KG1 (cell line): ENCODE results near the gene LRRN3.

ENCODE experiments used
- DNase-seq: peaks from one replicate; lab custom pipeline; 2025; lab: John Stamatoyannopoulos, UW

The LRRN3 gene

DNA sequence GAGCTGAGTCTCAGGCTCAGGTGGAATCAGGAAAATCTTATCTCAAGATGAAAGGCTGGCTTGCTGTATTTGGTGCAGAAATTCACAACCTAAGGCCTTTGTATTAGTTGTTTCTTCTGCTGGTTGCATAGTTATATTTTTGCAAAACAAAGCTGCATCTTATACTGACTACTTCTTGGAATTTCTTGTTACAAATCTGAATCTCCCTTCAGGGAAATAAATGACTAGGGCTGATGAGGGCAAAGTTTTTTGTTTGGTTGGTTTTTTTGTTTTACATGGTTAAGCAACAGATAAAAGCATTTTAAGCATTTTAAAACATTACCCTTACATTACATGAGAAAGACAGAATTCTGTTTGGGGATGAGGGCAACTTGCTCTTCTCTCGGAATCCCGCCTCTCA lies 13.9 kb upstream of the LRRN3 start:
- no peak for DNase-seq

GRCh38 chr7:111080495-111081105 lies 10.3 kb upstream of the LRRN3 start:
- no peak for DNase-seq

DNA sequence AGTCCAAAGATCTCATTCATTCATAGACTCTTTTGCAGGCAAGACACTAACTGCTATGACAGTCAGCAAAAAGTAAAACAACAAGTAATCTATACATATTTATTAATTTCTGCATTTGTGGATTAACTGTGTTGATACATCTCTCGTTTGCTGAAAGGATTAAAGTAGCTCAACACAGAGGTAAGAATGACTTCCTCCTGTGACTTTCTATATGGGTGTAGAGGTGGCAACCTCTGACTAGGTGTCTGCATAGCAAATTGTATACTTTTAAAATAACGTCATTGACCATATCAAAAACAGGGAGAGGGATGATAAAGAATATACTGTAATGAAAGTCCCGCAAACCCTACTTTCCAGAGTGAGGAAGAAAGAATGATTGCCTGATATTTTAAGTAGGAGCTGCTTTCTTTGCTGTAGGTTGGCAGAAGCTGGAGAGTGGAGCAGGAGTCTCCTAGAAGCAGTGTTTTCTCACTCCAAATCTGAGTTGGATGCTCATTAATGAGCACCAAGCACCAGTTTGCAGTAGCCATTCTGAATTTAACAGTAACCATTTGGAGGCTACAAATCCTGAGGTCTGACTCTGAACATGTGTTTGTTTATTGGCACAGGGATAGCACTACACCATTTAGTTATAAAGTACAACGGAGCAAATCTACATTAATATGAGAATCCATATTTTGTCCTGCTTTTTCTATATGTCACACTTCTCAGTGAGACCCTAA lies 9.2 kb upstream of the LRRN3 start:
- no peak for DNase-seq

- no peak for DNase-seq
Observed at GRCh38 chr7:111082351-111082750, 8.6 kb upstream of the LRRN3 start.

DNA sequence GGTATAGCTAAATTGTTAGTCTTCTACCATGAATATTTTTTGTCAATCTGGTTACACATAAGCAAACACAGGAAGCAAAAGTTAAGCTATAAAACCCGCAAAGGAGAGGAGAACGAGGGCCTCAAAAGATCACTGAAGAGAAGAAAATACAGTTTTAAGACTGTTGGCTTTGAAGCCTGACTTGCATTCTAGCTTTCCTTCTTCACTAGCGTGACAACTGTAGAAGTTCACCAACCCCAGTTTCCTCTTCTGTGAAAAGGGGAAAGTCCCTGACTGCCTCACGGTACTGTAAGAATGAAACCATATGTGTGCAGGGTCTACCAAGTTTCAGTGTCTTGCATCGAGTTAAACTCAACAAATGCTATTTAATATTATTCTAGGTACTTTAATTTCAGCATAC lies 7.5 kb upstream of the LRRN3 start:
- no peak for DNase-seq

- no peak for DNase-seq
Observed at GRCh38 chr7:111085356-111085755, 5.6 kb upstream of the LRRN3 start.

- DNase-seq: no peak
Observed at GRCh38 chr7:111086532-111086931, 4.4 kb upstream of the LRRN3 start.

GRCh38 chr7:111088328-111088727 lies 2.6 kb upstream of the LRRN3 start:
- no peak for DNase-seq

GRCh38 chr7:111089822-111090426 lies 1.0 kb upstream of the LRRN3 start:
- no peak for DNase-seq

- no peak for DNase-seq
Observed at GRCh38 chr7:111091593-111092358, 849 bp downstream of the LRRN3 start.

DNA sequence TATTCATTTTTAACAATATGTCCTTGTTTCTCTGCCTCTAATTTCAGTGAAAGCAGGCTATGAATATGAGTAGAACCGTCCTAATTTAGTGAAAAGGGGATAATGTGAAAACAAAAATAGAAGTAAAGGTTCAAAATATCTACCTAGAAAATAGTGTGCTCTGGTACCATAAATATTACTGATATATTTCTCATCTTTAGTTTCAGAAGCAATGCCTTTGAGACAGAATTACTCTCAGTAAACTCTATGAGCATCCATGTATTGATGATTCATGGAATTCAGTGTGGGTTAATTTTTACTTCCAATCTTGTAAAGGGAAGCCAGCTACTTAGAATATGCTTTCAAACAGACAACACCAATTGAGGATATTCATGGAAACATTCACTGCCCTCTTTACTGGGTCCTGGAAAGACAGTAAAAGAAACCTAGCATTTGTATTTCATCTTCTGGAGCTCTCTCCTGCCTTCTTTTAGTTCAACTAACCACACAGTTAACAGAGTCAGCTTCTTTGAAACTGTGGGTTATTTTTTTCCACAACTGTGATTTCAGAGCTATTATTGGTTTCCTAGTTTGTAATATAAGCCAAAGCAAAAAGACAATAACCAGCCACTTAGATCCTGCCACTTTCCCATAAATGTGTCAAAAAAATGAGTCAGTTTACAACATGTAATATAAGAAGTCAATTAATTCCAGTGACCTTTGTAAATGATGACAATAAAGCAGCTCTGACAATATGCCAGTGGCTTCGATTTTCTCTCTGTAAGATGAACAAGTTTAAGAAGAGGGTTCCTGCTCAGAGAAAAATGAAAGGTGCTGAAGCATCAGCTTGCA lies 1.7 kb downstream of the LRRN3 start:
- no peak for DNase-seq

GRCh38 chr7:111093496-111093895 lies 2.6 kb downstream of the LRRN3 start:
- no peak for DNase-seq

DNA sequence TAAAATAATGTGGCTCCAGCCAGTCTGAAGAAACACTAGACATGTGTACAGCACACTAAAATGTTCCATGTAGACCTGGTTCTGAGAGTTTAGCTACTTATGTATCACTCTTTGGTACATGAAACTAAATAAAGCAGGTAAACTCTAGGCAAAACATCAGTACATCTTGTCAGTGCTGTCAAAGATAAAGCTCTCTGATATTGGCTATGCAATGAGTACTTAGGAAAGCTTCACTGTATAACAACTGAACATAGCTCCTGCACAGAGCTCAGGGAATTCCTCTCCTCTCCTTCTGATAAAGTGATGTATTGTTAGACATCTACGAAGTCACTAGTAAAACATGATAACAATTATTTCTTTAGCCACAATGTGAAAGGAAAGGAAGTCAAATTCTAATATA lies 3.5 kb downstream of the LRRN3 start:
- no peak for DNase-seq

- DNase-seq: no peak
Observed at GRCh38 chr7:111096997-111097396, 6.1 kb downstream of the LRRN3 start.

- DNase-seq: no peak
Observed at GRCh38 chr7:111098011-111098925, 7.3 kb downstream of the LRRN3 start.

DNA sequence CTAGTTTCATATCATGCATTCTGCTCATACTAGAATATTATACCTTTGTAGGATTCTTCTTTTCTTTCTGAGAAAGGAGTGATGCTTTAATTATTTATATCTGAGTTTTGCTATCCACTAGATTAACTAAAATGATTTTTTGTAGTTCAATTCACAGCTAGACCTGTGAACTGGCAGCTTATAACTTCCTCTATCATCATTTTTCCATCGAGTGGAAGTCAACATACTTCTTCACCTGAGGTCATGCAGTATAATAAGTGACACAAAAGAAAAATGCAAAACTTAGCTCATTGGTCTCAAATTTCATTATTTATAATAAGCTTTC lies 8.0 kb downstream of the LRRN3 start:
- no peak for DNase-seq

DNA sequence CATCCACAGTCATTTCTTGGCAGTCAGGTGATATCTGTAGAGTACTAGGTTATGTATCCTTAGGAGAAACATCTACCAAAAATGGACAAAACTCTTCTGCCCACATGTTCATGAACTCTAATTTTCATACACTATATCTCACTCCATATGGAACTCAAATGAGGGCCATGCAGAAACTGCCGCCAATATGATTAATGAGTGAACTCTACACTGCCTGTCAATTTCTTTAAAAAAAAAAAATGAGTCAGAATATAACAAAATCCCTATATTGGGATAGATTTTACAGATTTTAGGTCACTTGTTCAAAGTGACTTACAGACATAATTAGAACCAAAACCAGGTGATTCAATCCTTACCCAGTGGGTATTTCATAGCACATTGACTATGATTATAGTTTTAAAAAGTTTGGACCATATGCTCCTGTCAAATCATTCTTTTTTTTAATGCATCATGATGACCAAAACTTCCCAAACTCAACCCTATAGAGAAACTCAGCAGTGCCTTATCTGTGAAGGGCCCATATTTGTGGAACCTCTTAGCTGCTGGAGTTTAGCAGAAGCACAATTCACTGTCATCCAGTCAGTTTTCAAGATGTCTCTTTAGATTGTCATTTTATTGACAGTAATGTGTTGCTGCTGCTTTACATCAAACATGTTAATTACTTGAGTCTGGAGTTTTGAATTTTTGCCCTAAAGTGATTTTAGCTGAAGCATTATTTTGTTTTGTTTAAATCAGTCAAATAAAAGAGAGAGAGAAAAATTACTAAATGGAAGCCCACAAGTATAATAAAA lies 11.1 kb downstream of the LRRN3 start:
- DNase-seq: no peak

GRCh38 chr7:111103136-111103535 lies 12.2 kb downstream of the LRRN3 start:
- no peak for DNase-seq

DNA sequence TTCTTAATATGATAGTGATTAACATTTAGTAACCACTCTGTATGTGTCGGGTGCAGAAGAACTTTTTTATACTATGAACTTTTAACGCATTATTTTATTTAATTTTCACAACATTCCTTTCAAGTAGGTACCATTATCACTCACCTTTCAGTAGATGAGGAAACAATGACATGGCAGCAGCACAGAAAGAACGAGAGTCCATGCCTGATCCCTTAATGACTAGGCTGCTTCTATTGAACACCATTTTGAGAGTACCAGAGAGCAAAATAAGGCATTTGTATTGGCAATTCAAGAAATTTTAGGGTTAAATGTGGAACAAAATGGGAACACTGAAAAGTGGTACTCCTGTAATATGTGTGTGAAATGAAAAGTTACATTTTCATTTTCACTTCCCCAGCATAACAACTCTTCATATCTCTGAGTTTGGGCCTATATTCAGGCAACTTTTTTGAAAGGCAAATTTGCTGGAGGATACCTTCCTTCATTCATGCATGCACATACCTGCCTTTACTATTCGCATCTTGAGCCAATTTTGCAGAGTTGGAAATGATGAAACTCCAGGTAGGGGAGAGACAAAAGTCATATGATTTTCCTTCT lies 12.8 kb downstream of the LRRN3 start:
- no peak for DNase-seq

- DNase-seq: no peak
Observed at GRCh38 chr7:111104710-111105109, 13.8 kb downstream of the LRRN3 start.
